GM10248 (cell line): Measurements from ENCODE around the gene CACNA2D3.

Source experiments
- CTCF ChIA-PET: fragments of 300-600 bp; sonication (Branson Sonifier 250); formaldehyde crosslinking; extraction: SDS; loops from one replicate; lab custom pipeline; 2021; ENCODE audit warnings: antibody characterized with exemption; lab: Yijun Ruan, JAX
- POLR2A ChIA-PET: fragments of 350-650 bp; sonication (Branson Sonifier 250); formaldehyde crosslinking; extraction: SDS; loops from one replicate; lab custom pipeline; 2020; ENCODE audit warnings: antibody characterized with exemption; lab: Yijun Ruan, JAX
- DNase-seq: peaks from one replicate; pipeline ENCODE4 v3.0.0; 2012; ENCODE audit errors: extremely low spot score
- CTCF ChIP-seq: IDR thresholded peaks from 2 replicates; pipeline ENCODE4 v1.5.1; 2012; ENCODE audit warnings: mild to moderate bottlenecking, low read depth; ENCODE audit errors: extremely low read depth, missing control alignments, control extremely low read depth

CACNA2D3 gene

GRCh38 chr3:54127499-54128056 is 5.2 kb downstream of the CACNA2D3 start:
- no peak for TF ChIP-seq CTCF
- CTCF ChIA-PET = no interaction called here
- POLR2A ChIA-PET = no interaction called here
- DNase-seq = no peak

GRCh38 chr3:54131026-54131605 is 8.8 kb downstream of the CACNA2D3 start:
- POLR2A ChIA-PET = no interaction called here
- no peak for TF ChIP-seq CTCF
- CTCF ChIA-PET = no interaction called here
- DNase-seq = no peak

GRCh38 chr3:54131890-54132289 is 9.5 kb downstream of the CACNA2D3 start:
- ChIA-PET POLR2A (no interaction called here), CTCF (no interaction called here)
- TF ChIP-seq CTCF = no peak

GRCh38 chr3:54132685-54133084 is 10.3 kb downstream of the CACNA2D3 start:
- no peak for TF ChIP-seq CTCF

More at GRCh38 chr3:54131890-54132289, 9.5 kb downstream of the CACNA2D3 start:
- DNase-seq = no peak

GRCh38 chr3:54133196-54133595 is 10.8 kb downstream of the CACNA2D3 start:
- DNase-seq = no peak
- no peak for TF ChIP-seq CTCF
- POLR2A ChIA-PET = no interaction called here
- CTCF ChIA-PET = no interaction called here

More at GRCh38 chr3:54132685-54133084, 10.3 kb downstream of the CACNA2D3 start:
- DNase-seq = no peak
- POLR2A ChIA-PET = no interaction called here
- CTCF ChIA-PET = no interaction called here

GRCh38 chr3:54134155-54134554 is 11.8 kb downstream of the CACNA2D3 start:
- CTCF ChIA-PET = no interaction called here
- no peak for DNase-seq
- POLR2A ChIA-PET = no interaction called here
- no peak for TF ChIP-seq CTCF
